Progenitor cell of endocrine pancreas (in vitro differentiated cells): Measurements from ENCODE around the gene PKD2L2. TPM values are rescaled to one million over a fixed set of nuclear protein-coding genes. Genes with fewer than 3 reads are reported as not detected.
A peak's percentile ranks its signal among the peaks of the same experiment; 100 is the strongest.
"Not testable (repeated sequence)": the region's sequence is repeated elsewhere in the genome, so short reads cannot be mapped to it uniquely, and the experiment has no call there.

Experiments
- DNase-seq: peaks from one replicate; pipeline ENCODE4 v3.0.0; 2021; ENCODE audit warnings: low spot score; ENCODE audit not compliant: unreplicated experiment
- H3K27ac Mint-ChIP-seq: 2 replicates; pipeline ENCODE4 v1.8.0; 2021; ENCODE audit warnings: mild to moderate bottlenecking, moderate library complexity, mixed read lengths
- H3K27me3 Mint-ChIP-seq: 2 replicates; pipeline ENCODE4 v1.8.0; 2021; ENCODE audit warnings: mixed read lengths
- H3K36me3 Mint-ChIP-seq: 2 replicates; pipeline ENCODE4 v1.8.0; 2022; ENCODE audit warnings: mixed read lengths; ENCODE audit not compliant: insufficient read depth
- H3K4me1 Mint-ChIP-seq: 2 replicates; pipeline ENCODE4 v1.8.0; 2021; ENCODE audit warnings: low read depth, mixed read lengths
- H3K4me3 Mint-ChIP-seq: 2 replicates; pipeline ENCODE4 v1.8.0; 2021; ENCODE audit warnings: low read depth, mild to moderate bottlenecking, moderate library complexity, mixed read lengths
- H3K9me3 Mint-ChIP-seq: 2 replicates; pipeline ENCODE4 v1.8.0; 2021; ENCODE audit warnings: low read depth, mixed read lengths
- CTCF ChIP-seq: fragments of 200-600 bp; sonication (generic); IDR thresholded peaks from one replicate; pipeline ENCODE4 v1.5.0; 2021; ENCODE audit warnings: antibody characterized with exemption, mild to moderate bottlenecking; ENCODE audit not compliant: unreplicated experiment
- total RNA-seq: library from RNA; stranded (reverse); gene quantifications from 2 replicates; pipeline ENCODE4 v1.2.1, GENCODE V29; 2021

PKD2L2 gene
- total RNA-seq, 1 donor from 2014 or later, result not detected

DNA sequence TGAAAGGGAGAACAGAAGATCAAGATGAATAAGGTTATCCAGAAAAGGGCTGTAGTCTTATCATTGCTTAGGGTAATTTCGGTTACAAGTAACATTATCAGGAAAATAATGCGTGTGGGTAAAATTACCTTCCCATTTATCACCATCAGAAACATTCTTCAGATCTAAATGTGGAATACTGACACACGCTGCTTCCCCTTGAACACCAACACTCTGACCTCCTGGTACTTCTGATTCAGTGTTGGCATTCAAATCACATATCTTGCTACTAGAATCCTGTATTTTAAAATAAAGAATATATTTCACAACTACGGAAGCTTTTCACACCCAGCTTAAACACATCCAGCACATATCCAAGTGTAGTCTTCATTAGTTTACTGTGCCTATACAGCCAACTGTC is 70.2 kb downstream of the PKD2L2 start:
- TF ChIP-seq CTCF, result no peak
- H3K9me3 Mint-ChIP-seq, result no peaks in the 10 kb centered on the region
- no peaks in the 10 kb centered on the region for H3K27me3 Mint-ChIP-seq
- H3K36me3 Mint-ChIP-seq, result peaks cover 17% of the 10 kb centered on the region
- H3K4me1 Mint-ChIP-seq, result peaks cover 1% of the 10 kb centered on the region
- no peak overlapping the region for H3K27ac Mint-ChIP-seq
- DNase-seq, result no peak
- H3K4me3 Mint-ChIP-seq, result no peak overlapping the region

- Mint-ChIP-seq H3K9me3 (no peaks in the 10 kb centered on the region), H3K4me3 (no peak overlapping the region), H3K27ac (no peak overlapping the region), H3K4me1 (peaks cover 1% of the 10 kb centered on the region), H3K27me3 (no peaks in the 10 kb centered on the region), H3K36me3 (peaks cover 18% of the 10 kb centered on the region)
- no peak for DNase-seq
- no peak for TF ChIP-seq CTCF
These were observed 70.9 kb downstream of the PKD2L2 start for GRCh38 chr5:137960141-137960540.

DNA sequence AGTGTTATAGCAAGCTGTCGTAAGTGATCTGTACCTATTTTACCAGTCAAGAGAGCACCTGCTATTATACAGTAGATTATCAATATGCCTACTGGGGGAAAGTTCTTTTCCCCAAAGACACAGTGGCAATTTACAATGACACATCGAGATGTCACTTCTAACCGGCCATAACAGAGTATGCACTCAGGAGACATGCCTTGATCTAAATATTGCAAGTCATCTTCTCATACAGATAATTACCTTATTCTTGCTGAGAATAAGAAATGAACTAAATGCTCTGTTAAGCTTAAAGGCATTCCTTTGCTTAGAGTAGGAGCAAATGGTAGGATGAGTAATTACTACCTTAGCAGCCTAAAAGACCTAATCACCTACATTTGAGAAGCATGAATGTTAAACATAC is 71.6 kb downstream of the PKD2L2 start:
- Mint-ChIP-seq H3K4me3 (no peak overlapping the region), H3K27ac (no peak overlapping the region)

DNA sequence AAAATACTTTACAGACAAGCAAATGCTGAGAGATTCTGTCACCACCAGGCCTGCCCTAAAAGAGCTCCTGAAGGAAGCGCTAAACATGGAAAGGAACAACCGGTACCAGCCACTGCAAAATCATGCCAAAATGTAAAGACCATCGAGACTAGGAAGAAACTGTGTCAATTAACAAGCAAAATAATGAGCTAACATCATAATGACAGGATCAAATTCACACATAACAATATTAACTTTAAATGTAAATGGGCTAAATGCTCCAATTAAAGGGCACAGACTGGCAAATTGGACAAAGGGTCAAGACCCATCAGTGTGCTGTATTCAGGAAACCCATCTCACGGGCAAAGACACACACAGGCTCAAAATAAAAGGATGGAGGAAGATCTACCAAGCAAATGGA is 81.1 kb downstream of the PKD2L2 start:
- H3K27ac Mint-ChIP-seq, DNase-seq, H3K4me3 Mint-ChIP-seq, H3K4me1 Mint-ChIP-seq, H3K27me3 Mint-ChIP-seq: not testable (repeated sequence)
- Mint-ChIP-seq H3K36me3 (peaks cover 43% of the 10 kb centered on the region), H3K9me3 (peaks cover 18% of the 10 kb centered on the region)

More for the DNA sequence above, 71.6 kb downstream of the PKD2L2 start:
- Mint-ChIP-seq H3K4me1 (peaks cover 1% of the 10 kb centered on the region), H3K27me3 (no peaks in the 10 kb centered on the region), H3K36me3 (peaks cover 18% of the 10 kb centered on the region), H3K9me3 (no peaks in the 10 kb centered on the region)
- TF ChIP-seq CTCF, result no peak
- DNase-seq, result no peak

DNA sequence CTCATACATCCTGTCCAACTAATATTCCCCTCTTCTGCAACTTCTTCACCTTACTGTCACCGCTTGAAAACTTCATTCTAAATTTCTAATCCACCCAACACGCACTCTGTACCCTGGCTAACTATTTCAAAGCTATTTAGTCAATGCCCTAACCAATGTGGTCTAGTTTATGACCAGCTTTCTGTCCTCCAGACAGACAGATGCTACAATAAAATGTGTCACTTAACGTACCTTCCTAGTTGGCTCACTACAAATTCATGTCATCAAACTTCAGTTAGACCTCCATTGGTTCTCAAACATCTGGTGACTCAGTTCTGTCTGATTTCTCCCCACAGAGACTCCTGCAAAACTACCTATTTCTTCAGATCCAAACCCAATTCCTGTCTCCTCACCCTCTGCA is 86.0 kb downstream of the PKD2L2 start:
- no peaks in the 10 kb centered on the region for H3K4me1 Mint-ChIP-seq

More for the DNA sequence above, 86.0 kb downstream of the PKD2L2 start:
- DNase-seq, result no peak
- peak overlapping the region; percentile 1 for H3K27ac Mint-ChIP-seq
- H3K4me3 Mint-ChIP-seq, result no peak overlapping the region
- H3K9me3 Mint-ChIP-seq, result peaks cover 11% of the 10 kb centered on the region
- H3K36me3 Mint-ChIP-seq, result peaks cover 49% of the 10 kb centered on the region
- no peak for TF ChIP-seq CTCF
- no peaks in the 10 kb centered on the region for H3K27me3 Mint-ChIP-seq
